Activated naive CD4-positive, alpha-beta T cell treated with anti-CD3 and anti-CD28 coated beads for 36 hours (primary cell): ENCODE measurements around the gene ACTR1A. TPM values are rescaled to one million over a fixed set of nuclear protein-coding genes. Genes with fewer than 3 reads are reported as not detected.
A peak's percentile ranks its signal among the peaks of the same experiment; 100 is the strongest.

ENCODE experiments used
- CTCF ChIA-PET: fragments of 350-600 bp; sonication (Branson Sonifier 250); formaldehyde crosslinking; loops from one replicate; lab custom pipeline; 2021; ENCODE audit warnings: antibody characterized with exemption; lab: Charles Lee
- DNase-seq: peaks from one replicate; pipeline ENCODE4 v3.0.0-alpha.2; 2020
- H3K27ac Mint-ChIP-seq: one replicate; pipeline ENCODE4 v1.8.0; 2021; ENCODE audit warnings: mild to moderate bottlenecking, mixed read lengths
- H3K27me3 Mint-ChIP-seq: one replicate; pipeline ENCODE4 v1.8.0; 2021; ENCODE audit warnings: low read depth, mixed read lengths
- H3K36me3 Mint-ChIP-seq: one replicate; pipeline ENCODE4 v1.8.0; 2021; ENCODE audit warnings: low read depth, mixed read lengths
- H3K4me1 Mint-ChIP-seq: one replicate; pipeline ENCODE4 v1.8.0; 2021; ENCODE audit warnings: low read depth, mixed read lengths
- H3K4me3 Mint-ChIP-seq: one replicate; pipeline ENCODE4 v1.8.0; 2021; ENCODE audit warnings: mild to moderate bottlenecking, moderate library complexity, mixed read lengths
- H3K9me3 Mint-ChIP-seq: one replicate; pipeline ENCODE4 v1.8.0; 2021; ENCODE audit warnings: mixed read lengths
- intact Hi-C: fragments of 100-400 bp; cut with micrococcal nuclease; formaldehyde crosslinking; loops from one replicate; pipeline ENCODE4 v1.15.1; 2023
- total RNA-seq, 2 experiments: library from RNA; stranded (reverse); gene quantifications; one replicate each; pipeline ENCODE4 v1.2.3, GENCODE V29; 2021

The ACTR1A gene
- total RNA-seq, 2 experiments from 2014 or later: 59.6 to 60.8 TPM

GRCh38 chr10:102475451-102476040 lies 27.0 kb downstream of the ACTR1A start:
- intact Hi-C loops: no loop called here
- CTCF ChIA-PET: interaction anchor here (0.7 to 5.2 kb wide), 2 partner anchors 77 to 245 kb away, joined by 3 to 36 read pairs; no protein-coding TSS in a partner anchor
- Mint-ChIP-seq H3K4me3 (no peak overlapping the region), H3K27ac (no peak overlapping the region), H3K9me3 (no peaks in the 10 kb centered on the region), H3K4me1 (peaks cover 43% of the 10 kb centered on the region), H3K36me3 (peaks cover 12% of the 10 kb centered on the region), H3K27me3 (no peaks in the 10 kb centered on the region)
- no peak for DNase-seq

GRCh38 chr10:102473445-102474331 lies 28.8 kb downstream of the ACTR1A start:
- no peak overlapping the region for H3K4me3 Mint-ChIP-seq

GRCh38 chr10:102470579-102471546 lies 31.6 kb downstream of the ACTR1A start:
- CTCF ChIA-PET: interaction anchor here (0.8 to 2.3 kb wide), 2 partner anchors 8 to 239 kb away, joined by 4 to 12 read pairs; no protein-coding TSS in a partner anchor
- intact Hi-C loops: no loop called here
- H3K4me3 Mint-ChIP-seq: no peak overlapping the region
- peaks cover 7% of the 10 kb centered on the region for H3K36me3 Mint-ChIP-seq
- no peak for DNase-seq
- no peaks in the 10 kb centered on the region for H3K9me3 Mint-ChIP-seq
- H3K27me3 Mint-ChIP-seq: no peaks in the 10 kb centered on the region
- H3K4me1 Mint-ChIP-seq: peaks cover 22% of the 10 kb centered on the region
- no peak overlapping the region for H3K27ac Mint-ChIP-seq

More at GRCh38 chr10:102473445-102474331, 28.8 kb downstream of the ACTR1A start:
- no peaks in the 10 kb centered on the region for H3K27me3 Mint-ChIP-seq
- no peaks in the 10 kb centered on the region for H3K9me3 Mint-ChIP-seq
- peak; percentile 34 for DNase-seq
- intact Hi-C loops: no loop called here
- H3K27ac Mint-ChIP-seq: peak overlapping the region; percentile 70
- peaks cover 36% of the 10 kb centered on the region for H3K4me1 Mint-ChIP-seq
- H3K36me3 Mint-ChIP-seq: peaks cover 8% of the 10 kb centered on the region
- CTCF ChIA-PET: interaction anchor here (0.8 to 3.1 kb wide), 6 partner anchors 51 to 304 kb away, joined by 3 to 12 read pairs (median 4); no protein-coding TSS in a partner anchor

GRCh38 chr10:102468683-102469082 lies 33.8 kb downstream of the ACTR1A start:
- Mint-ChIP-seq H3K4me3 (no peak overlapping the region), H3K9me3 (no peaks in the 10 kb centered on the region), H3K27me3 (no peaks in the 10 kb centered on the region), H3K36me3 (peaks cover 2% of the 10 kb centered on the region), H3K27ac (no peak overlapping the region), H3K4me1 (peaks cover 14% of the 10 kb centered on the region)
- DNase-seq: no peak
- CTCF ChIA-PET: interaction anchor here (0.8 to 2.3 kb wide), 3 partner anchors 11 to 237 kb away, joined by 3 to 12 read pairs (median 6); no protein-coding TSS in a partner anchor
- intact Hi-C loops: no loop called here

GRCh38 chr10:102467971-102468438 lies 34.5 kb downstream of the ACTR1A start:
- no peak overlapping the region for H3K4me3 Mint-ChIP-seq
- no peak overlapping the region for H3K27ac Mint-ChIP-seq
- H3K36me3 Mint-ChIP-seq: peaks cover 2% of the 10 kb centered on the region
- intact Hi-C loops: no loop called here
- CTCF ChIA-PET: interaction anchor here (0.6 to 2.3 kb wide), 3 partner anchors 11 to 15 kb away, joined by 3 to 12 read pairs (median 6); no protein-coding TSS in a partner anchor
- no peak for DNase-seq
- peaks cover 12% of the 10 kb centered on the region for H3K4me1 Mint-ChIP-seq
- H3K9me3 Mint-ChIP-seq: no peaks in the 10 kb centered on the region
- H3K27me3 Mint-ChIP-seq: no peaks in the 10 kb centered on the region

- Mint-ChIP-seq H3K27me3 (no peaks in the 10 kb centered on the region), H3K27ac (no peak overlapping the region), H3K36me3 (peaks cover 2% of the 10 kb centered on the region), H3K4me3 (no peak overlapping the region), H3K9me3 (no peaks in the 10 kb centered on the region), H3K4me1 (peaks cover 12% of the 10 kb centered on the region)
- intact Hi-C loops: no loop called here
- DNase-seq: no peak
- CTCF ChIA-PET: interaction anchor here (0.7 kb wide), 1 partner anchor 306 kb away, joined by 3 read pairs; no protein-coding TSS in a partner anchor
These were observed 35.2 kb downstream of the ACTR1A start for GRCh38 chr10:102467318-102467717.

- Mint-ChIP-seq H3K4me1 (peaks cover 23% of the 10 kb centered on the region), H3K27ac (no peak overlapping the region), H3K9me3 (no peaks in the 10 kb centered on the region), H3K36me3 (peaks cover 2% of the 10 kb centered on the region), H3K4me3 (no peak overlapping the region), H3K27me3 (no peaks in the 10 kb centered on the region)
- CTCF ChIA-PET: interaction anchor here (0.6 to 1.3 kb wide), 5 partner anchors 14 to 297 kb away, joined by 3 to 4 read pairs (median 3); no protein-coding TSS in a partner anchor
- DNase-seq: no peak
- intact Hi-C loops: no loop called here
These were observed 37.0 kb downstream of the ACTR1A start for GRCh38 chr10:102465466-102465865.

- H3K27ac Mint-ChIP-seq: no peak overlapping the region
- no peak overlapping the region for H3K4me3 Mint-ChIP-seq
- H3K36me3 Mint-ChIP-seq: no peaks in the 10 kb centered on the region
- peaks cover 23% of the 10 kb centered on the region for H3K4me1 Mint-ChIP-seq
- intact Hi-C loops: no loop called here
- no peaks in the 10 kb centered on the region for H3K27me3 Mint-ChIP-seq
- no peak for DNase-seq
- H3K9me3 Mint-ChIP-seq: no peaks in the 10 kb centered on the region
- CTCF ChIA-PET: interaction anchor here (0.9 kb wide), 1 partner anchor 41 kb away, joined by 4 read pairs; no protein-coding TSS in a partner anchor
These were observed 38.5 kb downstream of the ACTR1A start for GRCh38 chr10:102463983-102464382.

GRCh38 chr10:102462512-102463054 lies 39.9 kb downstream of the ACTR1A start:
- CTCF ChIA-PET: interaction anchor here (1.2 to 2.5 kb wide), 2 partner anchors 17 to 116 kb away, joined by 3 to 21 read pairs; no protein-coding TSS in a partner anchor
- Mint-ChIP-seq H3K9me3 (no peaks in the 10 kb centered on the region), H3K4me1 (peaks cover 23% of the 10 kb centered on the region), H3K27ac (no peak overlapping the region), H3K27me3 (no peaks in the 10 kb centered on the region), H3K4me3 (peak overlapping the region; percentile 2), H3K36me3 (no peaks in the 10 kb centered on the region)
- no peak for DNase-seq
- intact Hi-C loops: no loop called here

GRCh38 chr10:102461187-102462054 lies 41.1 kb downstream of the ACTR1A start:
- peaks cover 23% of the 10 kb centered on the region for H3K4me1 Mint-ChIP-seq
- H3K9me3 Mint-ChIP-seq: no peaks in the 10 kb centered on the region
- H3K27ac Mint-ChIP-seq: peak overlapping the region; percentile 73
- peak overlapping the region; percentile 88 for H3K4me3 Mint-ChIP-seq
- CTCF ChIA-PET: interaction anchor here (0.6 to 2.5 kb wide), 12 partner anchors 10 to 1447 kb away, joined by 3 to 21 read pairs (median 3); partner anchors contain the start of genes C10orf95 and SUFU
- intact Hi-C loops: loop anchor here (1.0 kb wide), 6 partner anchors 11 to 216 kb away; partner anchors contain the start of genes ACTR1A, CUEDC2 and GBF1
- no peaks in the 10 kb centered on the region for H3K27me3 Mint-ChIP-seq
- DNase-seq: peak; percentile 94
- no peaks in the 10 kb centered on the region for H3K36me3 Mint-ChIP-seq
